ENCODE measurements around the gene CNNM2.
"Not testable (repeated sequence)": the region's sequence is repeated elsewhere in the genome, so short reads cannot be mapped to it uniquely, and the experiment has no call there.

CNNM2 gene

GRCh38 chr10:103110407-103110806 is 192.3 kb downstream of the CNNM2 start:
- no peak for DNase-seq (ENCODE audit: low read depth)

- no peak for DNase-seq (ENCODE audit: low read depth)
These were observed 193.2 kb downstream of the CNNM2 start for GRCh38 chr10:103111031-103111917.

GRCh38 chr10:103111918-103112877 is 194.1 kb downstream of the CNNM2 start:
- no peak for DNase-seq (ENCODE audit: low read depth)

- DNase-seq (ENCODE audit: low read depth) = no peak
These were observed 196.8 kb downstream of the CNNM2 start for GRCh38 chr10:103114876-103115275.

GRCh38 chr10:103117247-103117646 is 199.2 kb downstream of the CNNM2 start:
- no peak for DNase-seq (ENCODE audit: low read depth)

- DNase-seq (ENCODE audit: low read depth) = no peak
These were observed 202.5 kb downstream of the CNNM2 start for GRCh38 chr10:103120546-103120945.

- DNase-seq (ENCODE audit: low read depth) = no peak
These were observed 203.1 kb downstream of the CNNM2 start for GRCh38 chr10:103120977-103121735.

GRCh38 chr10:103123282-103124024 is 205.4 kb downstream of the CNNM2 start:
- no peak for DNase-seq (ENCODE audit: low read depth)

GRCh38 chr10:103124420-103125096 is 206.5 kb downstream of the CNNM2 start:
- DNase-seq (ENCODE audit: low read depth) = no peak

- no peak for DNase-seq (ENCODE audit: low read depth)
These were observed 207.5 kb downstream of the CNNM2 start for GRCh38 chr10:103125323-103126267.

- no peak for DNase-seq (ENCODE audit: low read depth)
These were observed 209.1 kb downstream of the CNNM2 start for GRCh38 chr10:103127241-103127640.

GRCh38 chr10:103130180-103130579 is 212.1 kb downstream of the CNNM2 start:
- not testable (repeated sequence) for DNase-seq (ENCODE audit: low read depth)

GRCh38 chr10:103130910-103131309 is 212.8 kb downstream of the CNNM2 start:
- no peak for DNase-seq (ENCODE audit: low read depth)

GRCh38 chr10:103135168-103135567 is 217.1 kb downstream of the CNNM2 start:
- DNase-seq (ENCODE audit: low read depth) = not testable (repeated sequence)

- DNase-seq (ENCODE audit: low read depth) = no peak
These were observed 221.7 kb downstream of the CNNM2 start for GRCh38 chr10:103139803-103140202.
